Endothelial cell of umbilical vein (primary cell): Measurements from ENCODE around the gene SH3BP4. TPM values are rescaled to one million over a fixed set of nuclear protein-coding genes. Genes with fewer than 3 reads are reported as not detected.

Source experiments
- BruUV-seq: library from RNA; stranded (reverse); fragments of 400-500 nt; replicated peaks from 2 replicates; lab custom pipeline; 2021; lab: Mats Ljungman, UMichigan
- CTCF ChIA-PET: fragments of 300-600, 350-600 bp; sonication (Branson Sonifier 250); formaldehyde crosslinking; loops from one replicate; lab custom pipeline; 2021; ENCODE audit warnings: antibody characterized with exemption, inconsistent platforms; lab: Charles Lee
- POLR2A ChIA-PET: fragments of 300-600, 350-600 bp; sonication (Branson Sonifier 250); formaldehyde crosslinking; loops from one replicate; lab custom pipeline; 2021; ENCODE audit warnings: antibody characterized with exemption, inconsistent platforms; lab: Charles Lee
- DNase-seq: peaks from one replicate; pipeline ENCODE4 v3.0.0-alpha.2; 2011; ENCODE audit warnings: low read depth, low spot score
- FAIRE-seq: peaks from 2 replicates; lab custom pipeline; 2011; peaks lifted over from hg19 to GRCh38; lab: Jason Lieb, UNC
- H2AFZ ChIP-seq: 2 replicates; pipeline ENCODE4 v1.6.0; 2012; ENCODE audit warnings: low read depth, low read length, control low read depth, inconsistent platforms
- H3K27ac ChIP-seq: 2 replicates; pipeline ENCODE4 v1.5.1; 2011; ENCODE audit warnings: low read depth, mild to moderate bottlenecking, control low read depth, low read length, moderate library complexity; ENCODE audit not compliant: insufficient read depth
- H3K27me3 ChIP-seq, 2 experiments: 2 replicates each; pipeline versions ENCODE4 v1.6.0 to v1.6.1; 2011; ENCODE audit warnings: low read length in 2 of 2, mixed read lengths in 1 of 2; ENCODE audit not compliant: control insufficient read depth in 2 of 2, insufficient read depth in 2 of 2
- H3K36me3 ChIP-seq, 2 experiments: 2 replicates in 1 of 2; 3 replicates in 1 of 2; pipeline ENCODE4 v1.5.1; 2011; ENCODE audit warnings: low read length in 2 of 2, mild to moderate bottlenecking in 1 of 2, moderate library complexity in 1 of 2; ENCODE audit not compliant: control insufficient read depth in 2 of 2, insufficient read depth in 2 of 2; ENCODE audit errors: extremely low read depth in 1 of 2
- H3K4me1 ChIP-seq: 3 replicates; pipeline ENCODE4 v1.5.1; 2011; ENCODE audit warnings: mild to moderate bottlenecking, low read length; ENCODE audit not compliant: control insufficient read depth, insufficient read depth; ENCODE audit errors: extremely low read depth
- H3K4me2 ChIP-seq: 2 replicates; pipeline ENCODE4 v1.6.1; 2011; ENCODE audit warnings: low read length, control low read depth, mixed read lengths; ENCODE audit not compliant: insufficient read depth
- H3K4me3 ChIP-seq, 3 experiments: fragments of 200-600 bp in 1 of 3; sonication (generic), shearing (Covaris generic) in 1 of 3; replicated peaks in 1 of 3; 2 replicates each; pipeline ENCODE4 v1.5.1; 2011 to 2016; ENCODE audit warnings: control low read depth in 3 of 3, low read length in 3 of 3, mild to moderate bottlenecking in 2 of 3, inconsistent platforms in 1 of 3, low read depth in 1 of 3, moderate library complexity in 1 of 3; ENCODE audit not compliant: insufficient read depth in 1 of 3
- H3K79me2 ChIP-seq: 2 replicates; pipeline ENCODE4 v1.6.0; 2012; ENCODE audit warnings: low read length, inconsistent platforms; ENCODE audit not compliant: control insufficient read depth, insufficient read depth
- H3K9ac ChIP-seq: replicated peaks from 2 replicates; pipeline ENCODE3; 2011; ENCODE audit warnings: low read length, control low read depth; ENCODE audit not compliant: insufficient read depth; ENCODE audit errors: extremely low read depth
- H3K9me1 ChIP-seq: replicated peaks from 3 replicates; pipeline ENCODE4 v1.6.0; 2011; ENCODE audit warnings: mild to moderate bottlenecking, low read length; ENCODE audit not compliant: control insufficient read depth, insufficient read depth; ENCODE audit errors: extremely low read depth
- H3K9me3 ChIP-seq: replicated peaks from 2 replicates; pipeline ENCODE4 v1.5.1; 2012; ENCODE audit warnings: low read length, inconsistent platforms; ENCODE audit not compliant: control insufficient read depth, insufficient read depth
- H4K20me1 ChIP-seq: replicated peaks from 2 replicates; pipeline ENCODE3; 2011; ENCODE audit warnings: mild to moderate bottlenecking, low read length; ENCODE audit not compliant: control insufficient read depth, insufficient read depth; ENCODE audit errors: extremely low read depth
- CTCF ChIP-seq, 2 donors: IDR thresholded peaks; 1 replicate in 1 of 2; 2 replicates in 1 of 2; pipeline ENCODE4 v1.5.1; 2011; ENCODE audit warnings: low read length in 2 of 2, mild to moderate bottlenecking in 2 of 2, moderate library complexity in 2 of 2, control low read depth in 1 of 2, inconsistent platforms in 1 of 2, low read depth in 1 of 2; ENCODE audit not compliant: insufficient read depth in 1 of 2; ENCODE audit errors: extremely low read depth in 1 of 2
- EZH2 ChIP-seq: IDR thresholded peaks from 2 replicates; pipeline ENCODE4 v1.6.1; 2012; ENCODE audit warnings: borderline replicate concordance, low read depth, mild to moderate bottlenecking, moderate library complexity, low read length, inconsistent platforms; ENCODE audit not compliant: severe bottlenecking
- FOS ChIP-seq: IDR thresholded peaks from 2 replicates; pipeline ENCODE4 v1.6.1; 2011; ENCODE audit warnings: mild to moderate bottlenecking, low read length, moderate library complexity, borderline replicate concordance; ENCODE audit not compliant: insufficient read depth
- GATA2 ChIP-seq: IDR thresholded peaks from 2 replicates; pipeline ENCODE4 v1.7.0; 2011; ENCODE audit warnings: low read depth, mild to moderate bottlenecking, moderate library complexity, mixed read lengths, low read length; ENCODE audit not compliant: insufficient read length, insufficient read depth
- JUN ChIP-seq: IDR thresholded peaks from 2 replicates; pipeline ENCODE4 v1.6.1; 2011; ENCODE audit warnings: borderline replicate concordance, low read depth; ENCODE audit not compliant: insufficient read length, insufficient read depth
- MAX ChIP-seq: IDR thresholded peaks from 2 replicates; pipeline ENCODE4 v1.6.1; 2011; ENCODE audit not compliant: insufficient read depth, insufficient read length
- MYC ChIP-seq: IDR thresholded peaks from one replicate; pipeline ENCODE4 v1.6.1; 2011; ENCODE audit warnings: mild to moderate bottlenecking, low read depth, low read length
- POLR2A ChIP-seq: IDR thresholded peaks from 2 replicates; pipeline ENCODE4 v1.6.1; 2012; ENCODE audit warnings: low read depth, mild to moderate bottlenecking, control low read depth, low read length
- POLR2AphosphoS5 ChIP-seq: IDR thresholded peaks from 2 replicates; pipeline ENCODE4 v1.6.1; 2012; ENCODE audit warnings: low read depth, mild to moderate bottlenecking, control low read depth, low read length, moderate library complexity; ENCODE audit not compliant: insufficient read depth
- dilution Hi-C: fragments of 300-500 bp; cut with MboI; formaldehyde crosslinking; loops from one replicate; pipeline ENCODE4 v1.15.0; 2019; ENCODE audit warnings: low sequenced_read_pairs; ENCODE audit not compliant: extremely low pct_ligation_motif_present
- intact Hi-C: fragments of 100-400 bp; cut with micrococcal nuclease; formaldehyde crosslinking; loops from one replicate; pipeline ENCODE4 v1.10.0; 2022
- polyA plus RNA-seq, 4 experiments: library from polyadenylated mRNA; depleted of rRNA in 3 of 4; stranded (reverse) in 3 of 4; unstranded in 1 of 4; fragments of >200 nt; gene quantifications; 2 replicates each; pipeline versions ENCODE4 v1.2.1 to v1.2.3, GENCODE V29; 2011 to 2012; ENCODE audit warnings: missing spikeins in 1 of 4
- total RNA-seq: library from RNA; stranded (reverse); gene quantifications from 2 replicates; pipeline ENCODE4 v1.2.3, GENCODE V29; 2021

Gene SH3BP4
- total and polyA plus RNA-seq, 2 donors (not counting 3 experiments of a cell fraction or from before 2014, with no cell fraction given) = 85.2 to 100.0 TPM

GRCh38 chr2:235078914-235079472, 127.2 kb downstream of the SH3BP4 start:
- Histone ChIP-seq H3K36me3 (no peaks in the 10 kb centered on the region), H3K27me3 (peaks cover 0 to 5% of the 10 kb centered on the region in 2 experiments), H3K79me2 (no peaks in the 10 kb centered on the region), H3K4me3 (no peak overlapping the region), H3K27ac (no peak overlapping the region), H3K9ac (no peak overlapping the region), H3K9me1 (no peaks in the 10 kb centered on the region), H3K4me1 (no peaks in the 10 kb centered on the region), H4K20me1 (no peaks in the 10 kb centered on the region), H3K9me3 (no peaks in the 10 kb centered on the region), H3K4me2 (no peak overlapping the region), H2AFZ (no peak overlapping the region)
- ChIA-PET CTCF (no interaction called here), POLR2A (no interaction called here)
- intact Hi-C loops = no loop called here
- TF ChIP-seq JUN (no peak), GATA2 (no peak), CTCF (IDR thresholded peaks at IDR 0.05; ENCODE audit: extremely low read depth in 1 of 2, insufficient read depth in 1 of 2, low read depth in 1 of 2, low read length in 2 of 2) (no peak), MYC (no peak), EZH2 (no peak), POLR2A (no peak)
- no TSS peak for BruUV-seq
- no peak for FAIRE-seq
- no peak for DNase-seq
- dilution Hi-C loops = no loop called here

GRCh38 chr2:235080101-235080500, 128.3 kb downstream of the SH3BP4 start:
- TF ChIP-seq MYC (no peak), GATA2 (no peak), JUN (no peak), MAX (no peak), POLR2AphosphoS5 (no peak), CTCF (IDR thresholded peaks at IDR 0.05; ENCODE audit: extremely low read depth in 1 of 2, insufficient read depth in 1 of 2, low read depth in 1 of 2, low read length in 2 of 2) (no peak), FOS (no peak), POLR2A (no peak), EZH2 (no peak)
- Histone ChIP-seq H3K4me3 (no peak overlapping the region), H3K79me2 (no peaks in the 10 kb centered on the region), H3K9me1 (no peaks in the 10 kb centered on the region), H3K4me1 (no peaks in the 10 kb centered on the region), H3K36me3 (no peaks in the 10 kb centered on the region), H3K9ac (no peak overlapping the region), H2AFZ (no peak overlapping the region), H3K4me2 (no peak overlapping the region), H3K9me3 (no peaks in the 10 kb centered on the region), H3K27me3 (peaks cover 0 to 5% of the 10 kb centered on the region in 2 experiments), H3K27ac (no peak overlapping the region), H4K20me1 (no peaks in the 10 kb centered on the region)
- no TSS peak for BruUV-seq
- ChIA-PET POLR2A (no interaction called here), CTCF (no interaction called here)
- FAIRE-seq (no peak), DNase-seq (no peak)
- dilution Hi-C loops (no loop called here), intact Hi-C loops (no loop called here)
